ENCODE measurements around the gene TUFT1. TPM values are rescaled to one million over a fixed set of nuclear protein-coding genes. Genes with fewer than 3 reads are reported as not detected.

TUFT1 gene
- polyA plus RNA-seq, 2 of the 4 experiments (the other 2 are of a cell fraction), result 21.1 to 27.5 TPM

DNA sequence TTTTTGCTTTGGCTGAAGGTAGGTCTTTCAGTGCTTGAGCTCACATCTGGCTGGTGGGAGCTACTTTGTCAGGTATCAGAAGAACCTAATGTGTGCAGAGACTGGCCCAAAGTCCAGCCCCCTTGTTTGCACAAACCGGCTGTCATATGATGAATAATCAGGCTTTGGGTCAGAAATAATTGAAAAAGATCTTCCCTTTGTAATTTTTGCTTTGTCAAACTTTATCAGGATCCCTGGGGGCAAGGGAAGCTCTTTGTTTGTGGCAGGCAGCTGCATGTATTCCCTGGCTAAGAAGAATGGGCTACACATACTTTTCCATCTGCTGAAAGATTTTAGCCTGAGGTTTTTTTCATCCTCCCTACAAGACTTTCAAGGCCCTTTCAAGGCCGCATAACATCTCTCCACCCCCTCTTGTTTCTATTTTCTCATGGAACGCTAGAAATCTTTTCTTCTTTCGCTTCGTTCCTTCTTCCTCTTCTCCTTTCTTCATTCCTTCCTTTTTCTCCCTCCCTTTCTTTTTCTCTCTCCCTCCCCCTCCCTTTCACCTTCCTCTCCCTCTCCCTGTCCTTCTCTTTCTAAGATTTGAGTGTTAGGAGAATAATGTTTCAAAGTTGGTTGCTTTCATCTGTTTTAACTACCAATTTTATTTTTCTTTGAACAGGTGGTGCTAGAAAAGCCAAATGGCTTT is 25.5 kb downstream of the TUFT1 start:
- H3K4me3 ChIP-seq, result no peak overlapping the region
- TF ChIP-seq ZSCAN20 (CRISPR knock-in tag; IDR thresholded peaks at IDR 0.05), result no peak
- no peak for TF ChIP-seq MYC (IDR thresholded peaks at IDR 0.05; ENCODE audit: borderline replicate concordance, low read length)
- TF ChIP-seq CHD2 (IDR thresholded peaks at IDR 0.05; ENCODE audit: low read length, partially characterized antibody), result no peak
- no peak for TF ChIP-seq ESRRA (IDR thresholded peaks at IDR 0.05; ENCODE audit: borderline replicate concordance, low read length)
- CTCF ChIA-PET, result interaction anchor here (1.0 to 6.6 kb wide), 9 partner anchors 13 to 271 kb away, joined by 3 to 36 read pairs (median 4); no protein-coding TSS in a partner anchor
- H3K27ac ChIP-seq, result peak overlapping the region in 1 of 2 experiments; percentile 35; a peak in 2 of 6 replicates
- peaks cover 56% of the 10 kb centered on the region for H3K4me1 ChIP-seq
- H3K9me3 ChIP-seq, result no peaks in the 10 kb centered on the region
- H3K4me2 ChIP-seq, result peak overlapping the region; percentile 22; the same call in 1 of the 3 replicates
- POLR2A ChIA-PET, result interaction anchor here (1.0 to 1.1 kb wide), 2 partner anchors 17 to 26 kb away, joined by 3 to 4 read pairs; partner anchors contain the start of gene TUFT1
- FAIRE-seq (no peak), ATAC-seq (no peak), DNase-seq (ENCODE audit: low read depth in 1 of 2, low spot score in 1 of 2) (no peak)
- WGBS (ENCODE audit: missing lambda C conversion rate), result 64% methylated on average over 5 of the region's 5 CpGs

GRCh38 chr1:151568626-151569088 is 28.5 kb downstream of the TUFT1 start:
- CTCF ChIA-PET, result interaction anchor here (0.7 to 16.6 kb wide), 4 partner anchors 20 to 125 kb away, joined by 3 to 147 read pairs (median 8); no protein-coding TSS in a partner anchor
- DNase-seq (ENCODE audit: low read depth in 1 of 2, low spot score in 1 of 2) (no peak), FAIRE-seq (no peak), ATAC-seq (peak; percentile 33 to 34; a peak in 3 of 6 replicates)
- TF ChIP-seq, protein P1, sequence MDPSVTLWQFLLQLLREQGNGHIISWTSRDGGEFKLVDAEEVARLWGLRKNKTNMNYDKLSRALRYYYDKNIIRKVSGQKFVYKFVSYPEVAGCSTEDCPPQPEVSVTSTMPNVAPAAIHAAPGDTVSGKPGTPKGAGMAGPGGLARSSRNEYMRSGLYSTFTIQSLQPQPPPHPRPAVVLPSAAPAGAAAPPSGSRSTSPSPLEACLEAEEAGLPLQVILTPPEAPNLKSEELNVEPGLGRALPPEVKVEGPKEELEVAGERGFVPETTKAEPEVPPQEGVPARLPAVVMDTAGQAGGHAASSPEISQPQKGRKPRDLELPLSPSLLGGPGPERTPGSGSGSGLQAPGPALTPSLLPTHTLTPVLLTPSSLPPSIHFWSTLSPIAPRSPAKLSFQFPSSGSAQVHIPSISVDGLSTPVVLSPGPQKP (IDR thresholded peaks at IDR 0.05; ENCODE audit: low read depth, low read length), result no peak
- TF ChIP-seq RAD21 (conservative IDR thresholded peaks at IDR 0.05 in 1 of 2, IDR thresholded peaks at IDR 0.05 in 1 of 2) (no peak), JUNB (IDR thresholded peaks at IDR 0.05) (no peak), FOSB (CRISPR knock-in tag; IDR thresholded peaks at IDR 0.05) (no peak), HOXB5 (CRISPR knock-in tag; IDR thresholded peaks at IDR 0.05) (no peak), ZSCAN20 (CRISPR knock-in tag; IDR thresholded peaks at IDR 0.05) (no peak), REST (IDR thresholded peaks at IDR 0.05) (no peak), ATOH8 (CRISPR knock-in tag; IDR thresholded peaks at IDR 0.05; ENCODE audit: low read depth) (no peak), MAFK (IDR thresholded peaks at IDR 0.05; ENCODE audit: partially characterized antibody) (no peak), TP53 (CRISPR knock-in tag; IDR thresholded peaks at IDR 0.05) (no peak), EHF (CRISPR knock-in tag; IDR thresholded peaks at IDR 0.05) (no peak), ZNF302 (CRISPR knock-in tag; IDR thresholded peaks at IDR 0.05) (no peak), FOXS1 (CRISPR knock-in tag; IDR thresholded peaks at IDR 0.05) (no peak), BHLHE40 (IDR thresholded peaks at IDR 0.05; ENCODE audit: low read depth, low read length) (no peak)
- TF ChIP-seq, protein P2, sequence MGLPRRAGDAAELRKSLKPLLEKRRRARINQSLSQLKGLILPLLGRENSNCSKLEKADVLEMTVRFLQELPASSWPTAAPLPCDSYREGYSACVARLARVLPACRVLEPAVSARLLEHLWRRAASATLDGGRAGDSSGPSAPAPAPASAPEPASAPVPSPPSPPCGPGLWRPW (IDR thresholded peaks at IDR 0.05), result no peak
- 70% methylated on average over 3 of the region's 3 CpGs for WGBS (ENCODE audit: missing lambda C conversion rate)
- Histone ChIP-seq H3K27ac (peak overlapping the region in 1 of 2 experiments; percentile 57; a peak in 3 of 6 replicates), H3K4me3 (no peak overlapping the region), H3K9me3 (no peaks in the 10 kb centered on the region), H3K4me2 (no peak overlapping the region), H3K4me1 (peaks cover 50% of the 10 kb centered on the region)
- POLR2A ChIA-PET, result no interaction called here

All from A549 (cell line).